ENCODE measurements around the gene HCAR1. TPM values are rescaled to one million over a fixed set of nuclear protein-coding genes. Genes with fewer than 3 reads are reported as not detected.
"Not testable (repeated sequence)": the region's sequence is repeated elsewhere in the genome, so short reads cannot be mapped to it uniquely, and the experiment has no call there.

The HCAR1 gene
- under 0.01 and 0.04 TPM in 2 replicates for total RNA-seq

GRCh38 chr12:122730215-122731014 is at the start of gene HCAR1:
Gene HCAR1 (minus strand): TSS chr12:122730844. CDS start chr12:122730339, 505 bp downstream.
- DNase-seq (ENCODE audit: low read depth, low spot score), result no peak

DNA sequence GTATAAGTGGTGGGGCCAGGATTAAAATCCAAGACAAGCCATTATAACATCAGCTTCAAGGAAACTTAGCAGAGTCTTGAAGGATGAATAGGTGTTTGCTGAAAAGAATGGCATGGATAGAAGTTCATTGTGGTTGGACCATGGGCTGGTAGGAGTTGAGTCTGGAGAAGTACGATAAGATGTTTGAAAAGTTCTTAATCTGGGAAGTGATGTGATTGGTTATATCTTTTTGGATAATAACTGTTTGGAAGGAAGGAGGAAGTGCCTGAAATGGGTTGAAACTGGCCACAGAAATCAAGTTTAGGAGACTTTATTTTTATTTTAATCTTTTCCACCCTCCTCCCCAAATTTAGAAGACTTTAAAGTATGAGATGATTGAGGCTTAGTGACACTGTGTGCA is 26.9 kb upstream of the HCAR1 start:
- no peak for DNase-seq (ENCODE audit: low read depth, low spot score)

DNA sequence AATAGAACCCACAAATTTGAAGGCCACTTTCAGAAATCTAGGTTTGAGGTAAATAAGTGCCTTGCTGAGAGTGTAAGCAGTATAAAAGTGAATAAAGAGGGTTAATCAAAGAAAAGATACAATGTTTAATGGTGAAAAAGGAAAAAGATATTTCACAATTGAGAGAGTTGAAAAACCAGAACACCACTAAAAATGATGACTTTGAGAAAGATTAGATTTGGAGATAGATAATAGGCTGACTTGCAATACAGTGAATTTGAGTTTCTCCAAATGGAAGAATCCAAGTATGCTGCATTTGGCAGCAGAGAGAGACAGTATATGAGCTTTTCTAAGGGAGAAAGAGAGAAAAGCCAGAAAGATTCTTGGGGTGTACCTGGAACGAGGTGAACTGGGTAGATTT is 24.1 kb upstream of the HCAR1 start:
- DNase-seq (ENCODE audit: low read depth, low spot score), result no peak

- DNase-seq (ENCODE audit: low read depth, low spot score), result no peak
Observed at GRCh38 chr12:122753319-122753650, 22.6 kb upstream of the HCAR1 start.

DNA sequence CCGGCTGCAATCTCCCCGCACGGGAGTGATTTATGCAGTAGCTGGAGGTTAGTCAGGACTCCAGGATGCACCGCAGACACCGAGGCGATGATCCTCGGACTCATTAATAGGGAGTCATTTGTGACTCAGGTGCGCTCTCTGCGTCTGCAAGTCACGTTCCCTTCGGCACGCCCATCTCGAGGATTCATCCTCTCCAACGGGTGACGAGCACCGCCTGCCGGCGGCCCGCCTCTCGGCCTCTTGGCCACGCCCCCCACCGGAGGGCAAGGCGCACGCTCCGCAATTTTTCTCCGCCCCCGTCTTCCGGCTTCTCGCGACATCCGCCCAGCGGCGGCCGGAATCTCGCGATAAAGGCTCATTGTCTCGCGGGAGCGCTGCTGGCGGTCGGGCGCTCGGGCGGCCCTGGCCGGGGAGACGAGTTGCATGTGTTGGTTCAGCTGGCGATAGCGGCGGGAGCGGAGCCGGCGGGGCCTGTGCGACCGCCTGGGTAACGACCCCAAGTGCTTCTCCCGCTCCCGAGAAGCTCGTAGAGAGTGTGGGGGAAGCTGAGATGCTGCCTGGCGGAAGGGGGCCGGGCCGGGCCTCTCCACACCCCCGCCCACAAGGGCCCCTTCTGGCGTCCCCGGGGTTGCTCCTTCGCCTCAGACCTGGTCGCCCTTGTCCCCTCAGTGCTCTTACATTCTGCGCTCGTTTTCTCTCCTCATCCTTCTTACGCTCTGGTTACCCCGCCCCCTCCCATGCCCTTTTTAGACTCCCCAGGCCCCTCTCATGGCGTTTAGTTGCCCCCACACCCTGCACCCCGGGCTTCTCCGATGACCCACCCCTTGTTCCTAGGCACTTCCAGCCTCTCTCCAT is 22.0 kb upstream of the HCAR1 start, which contains the start of gene DENR:
Gene DENR, plus strand, starts transcription at position 361 of the 855 bp plus-strand sequence. CDS start 878 bp downstream, outside the sequence.
- DNase-seq (ENCODE audit: low read depth, low spot score), result peak; percentile 82

GRCh38 chr12:122750781-122751515 is 20.3 kb upstream of the HCAR1 start:
- not testable (repeated sequence) for DNase-seq (ENCODE audit: low read depth, low spot score)

GRCh38 chr12:122749569-122750332 is 19.1 kb upstream of the HCAR1 start:
- no peak for DNase-seq (ENCODE audit: low read depth, low spot score)

DNA sequence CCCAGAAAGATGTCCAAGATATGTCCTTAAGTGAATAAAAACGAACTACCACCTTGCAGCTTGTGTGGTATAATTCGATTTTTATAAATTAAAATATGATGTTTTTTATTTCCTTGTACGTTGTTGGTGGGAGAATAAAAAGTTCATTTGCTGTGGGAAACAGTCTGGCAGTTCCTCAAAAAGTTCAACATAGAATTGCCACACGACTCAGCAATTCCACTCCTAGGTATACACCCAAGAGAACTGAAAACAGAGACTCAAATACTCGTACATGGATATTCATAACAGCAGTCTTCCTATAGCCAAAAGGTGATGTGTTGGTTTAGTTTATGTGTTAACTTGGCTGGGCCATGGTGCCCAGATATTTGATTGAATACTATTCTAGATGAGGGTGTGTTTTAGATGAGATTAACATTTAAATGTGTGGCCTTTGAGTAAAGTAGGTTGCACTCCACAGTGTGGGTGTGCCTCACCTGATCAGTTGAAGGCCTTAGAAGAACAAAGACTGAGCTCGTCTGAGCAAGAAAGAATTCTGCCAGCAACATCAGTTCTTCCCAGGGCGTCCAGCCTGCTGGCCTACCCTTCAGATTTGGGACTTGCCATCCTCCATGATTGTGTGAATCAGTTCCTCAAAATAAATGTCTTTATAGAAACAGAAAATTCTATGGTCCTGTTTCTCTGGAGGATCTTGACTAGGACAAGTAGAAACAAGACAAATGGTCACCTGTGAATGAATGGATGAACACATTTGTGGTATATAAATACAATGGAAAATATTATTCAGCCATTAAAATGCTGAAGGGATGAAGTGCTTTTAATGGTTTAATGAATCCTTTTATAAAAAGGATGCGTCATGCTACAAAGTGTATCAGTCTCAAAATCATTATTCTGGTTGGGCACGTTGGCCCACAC is 16.8 kb upstream of the HCAR1 start:
- no peak for DNase-seq (ENCODE audit: low read depth, low spot score)

DNA sequence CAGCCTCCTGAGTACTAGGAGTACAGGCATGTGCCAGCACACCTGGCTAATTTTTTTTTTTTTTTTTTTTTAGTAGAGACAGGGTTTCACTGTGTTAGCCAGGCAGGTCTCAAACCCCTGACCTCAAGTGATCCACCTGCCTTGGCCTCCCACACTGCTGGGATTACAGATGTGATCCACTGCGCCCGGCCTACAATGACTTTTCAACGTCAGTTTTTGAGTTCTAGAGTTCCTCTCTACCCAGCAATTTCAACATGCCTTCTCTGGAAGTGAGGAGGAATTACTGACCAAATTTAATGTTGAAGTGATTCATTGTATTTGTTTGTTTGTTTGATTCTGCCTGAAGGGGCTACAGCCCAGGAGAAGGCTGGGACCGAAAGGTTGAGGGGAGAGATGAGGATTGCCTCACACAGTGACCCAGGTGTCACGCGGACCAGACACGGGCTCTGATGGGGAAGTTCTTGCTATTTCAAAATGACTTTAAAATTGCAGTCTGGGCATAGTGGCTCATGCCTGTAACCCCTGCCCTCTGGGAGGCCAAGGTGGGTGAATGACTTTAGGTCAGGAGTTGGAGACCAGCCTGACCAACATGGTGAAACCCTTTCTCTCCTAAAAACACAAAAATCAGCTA is 13.4 kb upstream of the HCAR1 start:
- no peak for DNase-seq (ENCODE audit: low read depth, low spot score)

GRCh38 chr12:122740351-122740750 is 9.7 kb upstream of the HCAR1 start:
- DNase-seq (ENCODE audit: low read depth, low spot score), result no peak

- no peak for DNase-seq (ENCODE audit: low read depth, low spot score)
Observed at GRCh38 chr12:122738571-122738970, 7.9 kb upstream of the HCAR1 start.

DNA sequence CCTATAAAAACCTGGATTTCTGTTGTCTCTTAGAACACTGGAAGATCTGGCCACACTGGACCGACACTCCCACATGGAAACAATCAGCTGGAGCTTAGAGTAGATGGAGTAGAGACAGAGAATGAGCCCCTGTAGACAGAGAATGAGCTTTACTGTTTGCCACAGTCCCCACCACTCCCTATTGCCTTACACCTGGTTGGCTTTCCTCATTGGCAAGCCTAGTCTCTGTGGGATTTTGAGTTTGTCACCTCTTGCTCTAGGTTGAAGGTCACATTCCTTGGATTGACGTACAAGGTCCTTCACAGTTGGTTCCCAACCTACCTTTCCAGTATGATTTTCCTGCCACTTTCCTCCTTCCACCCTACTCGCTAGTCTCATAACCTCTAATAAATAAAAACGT is 2.0 kb upstream of the HCAR1 start:
- no peak for DNase-seq (ENCODE audit: low read depth, low spot score)

- no peak for DNase-seq (ENCODE audit: low read depth, low spot score)
Observed at GRCh38 chr12:122732170-122732569, 1.5 kb upstream of the HCAR1 start.

GRCh38 chr12:122729583-122730214 is 945 bp downstream of the HCAR1 start:
- DNase-seq (ENCODE audit: low read depth, low spot score), result no peak

DNA sequence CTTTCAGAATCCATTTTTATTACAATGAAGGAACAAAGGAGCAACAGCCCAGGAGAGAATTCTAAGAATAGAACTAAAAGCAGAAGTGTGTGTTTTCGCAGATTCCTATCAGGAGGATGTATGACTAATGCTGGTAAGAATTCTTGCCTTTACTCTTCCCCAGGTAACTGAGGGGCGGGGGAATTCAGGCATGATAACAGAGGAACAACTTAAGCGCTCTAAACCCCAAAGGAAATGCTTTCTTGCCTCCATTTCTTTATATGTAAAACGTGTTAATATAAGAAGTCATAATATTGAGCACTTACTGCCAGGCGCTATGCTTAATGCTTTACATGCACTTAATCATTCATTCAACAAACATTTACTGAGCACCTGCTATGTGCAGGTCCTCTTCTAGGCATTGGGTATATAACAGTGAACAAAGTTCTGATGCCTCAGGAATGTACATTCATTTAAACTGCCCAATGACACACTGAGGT is 4.5 kb downstream of the HCAR1 start:
- DNase-seq (ENCODE audit: low read depth, low spot score), result peak; percentile 7

DNA sequence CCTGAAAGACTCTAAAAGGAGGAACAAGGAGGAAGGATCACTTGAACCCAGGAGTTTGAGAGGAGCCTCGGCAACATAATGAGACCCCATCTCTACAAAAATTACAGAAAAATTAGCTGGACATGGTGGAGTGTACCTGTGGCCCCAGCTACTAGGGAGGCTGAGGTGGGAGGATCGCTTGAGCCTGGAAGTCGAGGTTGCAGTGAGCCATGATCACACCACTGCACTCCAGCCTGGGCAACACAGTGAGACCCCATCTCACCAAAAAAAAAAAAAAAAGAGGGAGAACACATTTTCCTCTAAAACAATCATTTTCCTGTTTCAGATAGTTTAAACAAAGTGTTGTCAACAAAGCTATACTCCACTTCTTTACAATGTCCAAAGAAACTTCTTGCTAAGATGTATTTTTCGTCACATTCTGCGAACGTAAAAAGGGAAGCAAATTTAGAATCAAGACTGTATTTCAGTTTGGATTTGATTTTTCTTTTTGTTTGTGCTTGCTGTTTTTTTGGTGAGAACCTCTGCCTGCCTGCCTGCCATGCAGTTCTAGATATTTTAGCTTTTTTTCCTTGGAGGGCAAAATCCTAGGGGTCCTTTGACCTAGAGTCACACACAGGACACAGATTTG is 5.1 kb downstream of the HCAR1 start:
- DNase-seq (ENCODE audit: low read depth, low spot score), result no peak

DNA sequence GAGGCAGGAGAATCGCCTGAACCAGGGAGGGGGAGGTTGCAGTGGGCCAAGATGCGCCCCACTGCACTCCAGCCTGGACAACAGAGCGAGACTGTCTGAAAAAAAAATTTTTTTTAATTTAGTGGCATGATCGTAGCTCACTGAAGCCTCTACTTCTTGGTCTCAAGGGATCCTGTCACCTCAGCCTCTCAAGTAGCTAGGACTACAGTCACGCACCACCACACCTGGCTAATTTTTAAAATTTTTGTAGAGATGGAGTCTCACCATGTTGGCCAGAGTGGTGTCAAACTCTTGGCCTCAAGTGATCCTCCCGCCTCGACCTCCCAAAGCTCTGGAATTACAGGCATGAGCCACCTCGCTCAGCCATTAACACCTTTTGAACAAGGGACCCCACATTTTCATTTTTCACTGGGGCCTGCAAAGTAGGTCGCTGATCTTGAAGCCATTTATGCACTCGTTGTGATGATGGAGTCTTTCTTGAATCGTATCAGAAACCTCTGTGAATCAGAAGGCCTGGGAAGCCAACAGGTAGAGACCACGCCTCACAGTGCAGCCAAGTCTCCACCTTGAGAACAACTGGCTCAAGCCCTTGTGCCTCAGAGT is 5.9 kb downstream of the HCAR1 start:
- DNase-seq (ENCODE audit: low read depth, low spot score), result no peak

DNA sequence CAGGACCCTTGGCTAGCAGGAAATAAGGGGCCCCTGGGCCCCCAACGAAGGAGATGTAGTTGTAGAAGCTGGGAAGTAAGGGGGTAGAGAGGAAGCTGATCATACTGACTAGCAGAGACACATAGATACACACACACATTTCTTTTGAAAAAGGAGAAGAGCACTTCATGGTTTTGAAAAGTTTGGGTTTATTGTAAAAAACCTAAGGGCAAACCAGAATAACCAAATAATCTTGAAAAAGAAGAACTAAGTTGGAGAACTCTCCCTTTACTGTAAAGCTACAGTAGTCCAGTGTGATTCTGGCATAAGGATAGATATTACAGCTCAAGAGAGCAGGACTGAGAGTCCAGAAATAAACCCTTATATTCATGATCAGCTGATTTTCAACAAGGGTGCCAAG is 8.3 kb downstream of the HCAR1 start:
- DNase-seq (ENCODE audit: low read depth, low spot score), result no peak
